HG02885 (cell line): Measurements from ENCODE around the gene USP4.

ENCODE experiments used
- ATAC-seq: cut with Tn5 transposase; IDR thresholded peaks from one replicate; pipeline ENCODE4 v1.9.1; 2021; ENCODE audit warnings: mild to moderate bottlenecking; ENCODE audit not compliant: unreplicated experiment, poor library complexity

The USP4 gene

GRCh38 chr3:49302613-49303012 lies 37.2 kb downstream of the USP4 start:
- no peak for ATAC-seq

GRCh38 chr3:49300595-49300994 lies 39.3 kb downstream of the USP4 start:
- ATAC-seq = no peak

GRCh38 chr3:49298511-49298910 lies 41.3 kb downstream of the USP4 start:
- ATAC-seq = no peak

GRCh38 chr3:49296781-49297411 lies 43.0 kb downstream of the USP4 start:
- no peak for ATAC-seq

GRCh38 chr3:49295489-49296058 lies 44.3 kb downstream of the USP4 start:
- ATAC-seq = no peak

GRCh38 chr3:49294343-49294742 lies 45.5 kb downstream of the USP4 start:
- no peak for ATAC-seq

GRCh38 chr3:49283997-49284396 lies 55.9 kb downstream of the USP4 start:
- ATAC-seq = no peak

- ATAC-seq = no peak
Measured at GRCh38 chr3:49279376-49279775, 60.5 kb downstream of the USP4 start.

GRCh38 chr3:49278548-49278947 lies 61.3 kb downstream of the USP4 start:
- ATAC-seq = no peak

GRCh38 chr3:49277383-49277775 lies 62.5 kb downstream of the USP4 start:
- ATAC-seq = peak; percentile 10

GRCh38 chr3:49276475-49277382 lies 63.1 kb downstream of the USP4 start, which contains the start of gene C3orf62:
Gene C3orf62, minus strand, starts transcription at chr3:49277232. Its CDS starts 360 bp downstream, at chr3:49276872.
- ATAC-seq = peak; percentile 81

- ATAC-seq = no peak
Measured at GRCh38 chr3:49273825-49274532, 65.9 kb downstream of the USP4 start.

GRCh38 chr3:49271047-49271446 lies 68.8 kb downstream of the USP4 start:
- no peak for ATAC-seq

- no peak for ATAC-seq
Measured at GRCh38 chr3:49270156-49270500, 69.7 kb downstream of the USP4 start.

GRCh38 chr3:49269443-49270155 lies 70.3 kb downstream of the USP4 start:
- no peak for ATAC-seq

- no peak for ATAC-seq
Measured at GRCh38 chr3:49266410-49267095, 73.3 kb downstream of the USP4 start.

- ATAC-seq = no peak
Measured at GRCh38 chr3:49265661-49266386, 74.0 kb downstream of the USP4 start.

- no peak for ATAC-seq
Measured at GRCh38 chr3:49263159-49263889, 76.5 kb downstream of the USP4 start.
